HEK293T (cell line): Measurements from ENCODE around the gene SLC38A6.

Experiments used
- CTCF ChIA-PET: fragments of 350-600 bp; formaldehyde crosslinking; extraction: SDS; loops from one replicate; lab custom pipeline; 2021; ENCODE audit warnings: antibody characterized with exemption, inconsistent platforms; lab: Yijun Ruan, JAX
- POLR2A ChIA-PET: fragments of 350-600 bp; formaldehyde crosslinking; extraction: SDS; loops from one replicate; lab custom pipeline; 2020; ENCODE audit warnings: antibody characterized with exemption, inconsistent platforms; lab: Yijun Ruan, JAX
- DNase-seq: peaks from one replicate; pipeline ENCODE4 v3.0.0; 2012; ENCODE audit warnings: mixed read lengths; ENCODE audit errors: extremely low spot score
- ARNT ChIP-seq: fragments of 450-650 bp; IDR thresholded peaks from 2 replicates; pipeline ENCODE4 v1.6.1; 2017; ENCODE audit warnings: mild to moderate bottlenecking
- BHLHE40 ChIP-seq: fragments of 450-650 bp; IDR thresholded peaks from 2 replicates; pipeline ENCODE4 v1.6.1; 2016; ENCODE audit warnings: mild to moderate bottlenecking, moderate library complexity, borderline replicate concordance
- CTBP1 ChIP-seq: fragments of 450-650 bp; IDR thresholded peaks from 2 replicates; pipeline ENCODE4 v1.6.1; 2016; ENCODE audit warnings: borderline replicate concordance
- ELF4 ChIP-seq: fragments of 450-650 bp; IDR thresholded peaks from 2 replicates; pipeline ENCODE4 v1.6.1; 2017; ENCODE audit warnings: antibody characterized with exemption
- FOXA1 ChIP-seq: fragments of 450-650 bp; IDR thresholded peaks from 2 replicates; pipeline ENCODE4 v1.6.1; 2016; ENCODE audit warnings: mild to moderate bottlenecking
- FOXK2 ChIP-seq: fragments of 450-650 bp; IDR thresholded peaks from 2 replicates; pipeline ENCODE4 v1.6.1; 2016; ENCODE audit warnings: mild to moderate bottlenecking
- FOXM1 ChIP-seq: fragments of 450-650 bp; IDR thresholded peaks from 2 replicates; pipeline ENCODE4 v1.6.1; 2017; ENCODE audit warnings: mild to moderate bottlenecking, borderline replicate concordance
- HDGF ChIP-seq: fragments of 450-650 bp; IDR thresholded peaks from 2 replicates; pipeline ENCODE4 v1.6.1; 2017; ENCODE audit warnings: antibody characterized with exemption, borderline replicate concordance
- L3MBTL2 ChIP-seq: fragments of 450-650 bp; conservative IDR thresholded peaks from 2 replicates; pipeline ENCODE4 v1.6.1; 2016; ENCODE audit warnings: mild to moderate bottlenecking
- LEF1 ChIP-seq: fragments of 450-650 bp; IDR thresholded peaks from 2 replicates; pipeline ENCODE4 v1.6.1; 2017; ENCODE audit warnings: mild to moderate bottlenecking, borderline replicate concordance
- NFRKB ChIP-seq: fragments of 450-650 bp; IDR thresholded peaks from 2 replicates; pipeline ENCODE4 v1.6.1; 2016; ENCODE audit warnings: mild to moderate bottlenecking, moderate library complexity
- SP1 ChIP-seq: fragments of 450-650 bp; IDR thresholded peaks from 2 replicates; pipeline ENCODE4 v1.6.1; 2017
- SUZ12 ChIP-seq: fragments of 450-650 bp; IDR thresholded peaks from 2 replicates; pipeline ENCODE4 v1.6.1; 2016; ENCODE audit warnings: mild to moderate bottlenecking
- TARDBP ChIP-seq: fragments of 450-650 bp; IDR thresholded peaks from 2 replicates; pipeline ENCODE4 v1.6.1; 2016
- ZNF384 ChIP-seq: fragments of 450-650 bp; IDR thresholded peaks from 2 replicates; pipeline ENCODE4 v1.6.1; 2016
- TF ChIP-seq, protein P1 (sequence below): fragments of 450-650 bp; IDR thresholded peaks from 2 replicates; pipeline ENCODE4 v1.6.1; 2016

Gene SLC38A6

DNA sequence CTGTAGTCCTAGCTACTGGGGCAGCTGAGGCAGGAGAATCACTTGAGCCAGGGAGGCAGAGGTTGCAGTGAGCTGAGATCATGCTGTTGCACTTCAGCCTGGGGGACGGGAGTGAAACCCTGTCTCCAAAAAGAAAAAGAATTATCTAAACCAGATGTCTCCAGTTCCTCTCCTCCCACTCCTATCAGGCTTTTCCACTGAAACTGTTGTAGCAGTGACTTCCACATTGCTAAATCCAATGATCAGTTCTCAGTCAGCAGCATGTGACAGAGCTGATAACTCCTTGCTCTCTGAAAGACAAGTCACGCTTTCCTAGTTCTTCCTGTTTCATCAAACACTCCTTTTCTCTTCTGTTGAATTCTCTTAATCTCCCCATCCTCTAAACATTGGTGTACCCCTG is 8.6 kb downstream of the SLC38A6 start:
- ChIA-PET CTCF (no interaction called here), POLR2A (no interaction called here)
- TF ChIP-seq FOXM1 (no peak), LEF1 (no peak), SUZ12 (no peak), FOXA1 (no peak), ARNT (no peak), BHLHE40 (no peak), SP1 (no peak), FOXK2 (no peak), ELF4 (no peak), CTBP1 (no peak), TARDBP (no peak)
- DNase-seq = no peak

GRCh38 chr14:60998617-60999016 is 17.6 kb downstream of the SLC38A6 start:
- no peak for TF ChIP-seq ELF4
- TF ChIP-seq, protein P1, sequence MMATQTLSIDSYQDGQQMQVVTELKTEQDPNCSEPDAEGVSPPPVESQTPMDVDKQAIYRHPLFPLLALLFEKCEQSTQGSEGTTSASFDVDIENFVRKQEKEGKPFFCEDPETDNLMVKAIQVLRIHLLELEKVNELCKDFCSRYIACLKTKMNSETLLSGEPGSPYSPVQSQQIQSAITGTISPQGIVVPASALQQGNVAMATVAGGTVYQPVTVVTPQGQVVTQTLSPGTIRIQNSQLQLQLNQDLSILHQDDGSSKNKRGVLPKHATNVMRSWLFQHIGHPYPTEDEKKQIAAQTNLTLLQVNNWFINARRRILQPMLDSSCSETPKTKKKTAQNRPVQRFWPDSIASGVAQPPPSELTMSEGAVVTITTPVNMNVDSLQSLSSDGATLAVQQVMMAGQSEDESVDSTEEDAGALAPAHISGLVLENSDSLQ = no peak
- TF ChIP-seq CTBP1 = no peak
- no peak for TF ChIP-seq FOXK2
- no peak for TF ChIP-seq BHLHE40
- no peak for TF ChIP-seq SP1
- TF ChIP-seq ARNT = no peak
- TF ChIP-seq NFRKB = no peak
- no peak for TF ChIP-seq TARDBP
- TF ChIP-seq L3MBTL2 = no peak
- TF ChIP-seq HDGF = no peak
- TF ChIP-seq SUZ12 = no peak
- TF ChIP-seq FOXM1 = no peak
- no peak for TF ChIP-seq ZNF384
- TF ChIP-seq LEF1 = no peak
- no peak for TF ChIP-seq FOXA1
- POLR2A ChIA-PET = no interaction called here
- CTCF ChIA-PET = no interaction called here
- no peak for DNase-seq

DNA sequence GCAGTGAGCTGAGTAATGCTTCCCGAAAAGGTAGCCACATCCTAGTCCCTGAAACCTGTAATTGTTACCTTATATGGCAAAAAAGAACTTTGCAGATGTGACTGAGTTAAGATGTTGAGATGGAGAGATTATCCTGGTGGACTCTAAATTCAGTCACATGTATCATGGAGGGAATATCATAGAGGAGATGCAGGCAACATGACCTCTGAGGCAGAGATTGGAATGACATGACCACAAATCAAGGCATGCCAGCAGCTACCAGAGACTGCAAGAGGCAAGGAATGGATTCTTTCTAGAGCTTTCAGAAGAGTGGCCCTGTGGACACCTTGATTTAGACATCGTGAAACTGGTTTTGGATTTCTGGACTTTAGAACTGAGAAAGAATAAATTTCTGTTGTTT is 18.5 kb downstream of the SLC38A6 start:
- no peak for DNase-seq
- ChIA-PET CTCF (interaction anchor here (0.6 kb wide), 1 partner anchor 160 kb away, joined by 3 read pairs; no protein-coding TSS in a partner anchor), POLR2A (interaction anchor here (1.8 kb wide), 1 partner anchor 18 kb away, joined by 6 read pairs; the partner anchor contains the start of genes SLC38A6 and TRMT5)
- TF ChIP-seq, protein P1 = no peak
- TF ChIP-seq SUZ12 (no peak), CTBP1 (no peak), SP1 (no peak), FOXA1 (no peak), BHLHE40 (no peak), L3MBTL2 (no peak), ARNT (no peak), ZNF384 (no peak), LEF1 (no peak), ELF4 (no peak), TARDBP (no peak), HDGF (no peak), FOXM1 (no peak), FOXK2 (no peak), NFRKB (no peak)

DNA sequence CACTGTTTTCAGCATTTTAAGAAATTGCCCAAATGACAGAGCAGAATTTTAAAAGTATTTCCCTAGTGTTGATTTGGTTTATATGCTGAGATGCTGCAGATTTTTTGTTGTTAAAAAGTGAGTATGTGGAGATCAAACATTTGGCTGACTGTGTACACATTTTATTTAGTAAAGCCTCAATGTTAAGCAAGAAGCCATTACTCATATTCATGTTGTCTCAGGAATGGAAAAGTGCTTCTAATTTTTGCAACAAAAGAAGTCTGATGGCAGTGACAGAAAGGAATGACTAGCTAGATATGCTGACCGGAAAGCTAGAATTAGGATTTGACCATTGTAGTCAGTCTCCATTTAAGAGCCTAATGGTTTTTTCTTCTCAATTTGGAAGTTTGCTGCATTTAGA is 22.5 kb downstream of the SLC38A6 start:
- TF ChIP-seq FOXK2 (no peak), TARDBP (no peak), HDGF (no peak), SP1 (no peak), L3MBTL2 (no peak), NFRKB (no peak)
- ChIA-PET POLR2A (no interaction called here), CTCF (interaction anchor here (0.6 kb wide), 1 partner anchor 341 kb away, joined by 3 read pairs; no protein-coding TSS in a partner anchor)
- DNase-seq = no peak

- ChIA-PET CTCF (no interaction called here), POLR2A (no interaction called here)
- TF ChIP-seq FOXK2 (no peak), L3MBTL2 (no peak), FOXM1 (no peak), NFRKB (no peak), LEF1 (no peak), TARDBP (no peak), HDGF (no peak), ELF4 (no peak), ARNT (no peak), ZNF384 (no peak), CTBP1 (no peak), SP1 (no peak), FOXA1 (no peak), SUZ12 (no peak), BHLHE40 (no peak)
- TF ChIP-seq, protein P1 = no peak
Observed at GRCh38 chr14:61019537-61019936, 38.5 kb downstream of the SLC38A6 start.

More at GRCh38 chr14:61019537-61019936, 38.5 kb downstream of the SLC38A6 start:
- DNase-seq = no peak
